ENCODE data around the gene BTG3. TPM values are rescaled to one million over a fixed set of nuclear protein-coding genes. Genes with fewer than 3 reads are reported as not detected.

Gene BTG3
- total RNA-seq, 4 donors from 2014 or later, result 9.9 to 16.5 (median 14.9) TPM

DNA sequence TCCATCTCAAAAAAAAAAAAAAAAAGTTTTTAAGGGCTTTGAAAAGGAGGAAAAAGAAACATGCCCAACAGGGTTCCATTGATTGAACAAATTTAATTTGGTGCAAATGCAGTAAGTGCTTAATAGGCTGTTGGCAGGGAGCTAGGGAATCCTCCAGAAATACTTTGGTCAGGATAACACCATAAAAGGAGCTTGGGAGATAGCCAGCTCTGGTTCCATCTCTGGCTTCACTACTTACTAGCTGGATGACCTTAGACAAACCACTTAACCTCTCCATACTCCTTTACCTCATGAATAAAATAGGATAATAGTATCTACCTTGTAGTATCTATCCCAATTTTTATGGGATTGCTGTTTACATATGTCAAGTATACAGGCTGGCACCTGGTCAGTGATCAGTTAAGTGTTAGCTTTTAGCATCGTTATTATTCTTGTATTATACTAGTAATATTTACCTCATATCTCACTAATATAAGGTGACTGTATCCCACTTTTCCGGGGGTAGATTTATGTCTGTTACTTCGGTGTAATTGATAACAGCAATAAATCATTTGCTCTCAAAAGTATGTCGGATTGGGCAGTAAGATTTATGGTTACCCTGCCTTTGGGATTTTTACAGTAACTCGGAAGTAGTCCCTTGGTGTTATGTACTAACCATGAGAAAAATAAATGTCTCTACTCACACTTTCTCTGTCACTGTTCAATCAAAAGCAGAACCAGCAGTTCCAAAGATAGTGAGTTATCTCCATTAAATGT, 36.4 kb downstream of the BTG3 start:
- no peak for DNase-seq
- H3K4me3 ChIP-seq, result no peak overlapping the region
- no peaks in the 10 kb centered on the region for H3K9me3 ChIP-seq
- TF ChIP-seq, protein P1, sequence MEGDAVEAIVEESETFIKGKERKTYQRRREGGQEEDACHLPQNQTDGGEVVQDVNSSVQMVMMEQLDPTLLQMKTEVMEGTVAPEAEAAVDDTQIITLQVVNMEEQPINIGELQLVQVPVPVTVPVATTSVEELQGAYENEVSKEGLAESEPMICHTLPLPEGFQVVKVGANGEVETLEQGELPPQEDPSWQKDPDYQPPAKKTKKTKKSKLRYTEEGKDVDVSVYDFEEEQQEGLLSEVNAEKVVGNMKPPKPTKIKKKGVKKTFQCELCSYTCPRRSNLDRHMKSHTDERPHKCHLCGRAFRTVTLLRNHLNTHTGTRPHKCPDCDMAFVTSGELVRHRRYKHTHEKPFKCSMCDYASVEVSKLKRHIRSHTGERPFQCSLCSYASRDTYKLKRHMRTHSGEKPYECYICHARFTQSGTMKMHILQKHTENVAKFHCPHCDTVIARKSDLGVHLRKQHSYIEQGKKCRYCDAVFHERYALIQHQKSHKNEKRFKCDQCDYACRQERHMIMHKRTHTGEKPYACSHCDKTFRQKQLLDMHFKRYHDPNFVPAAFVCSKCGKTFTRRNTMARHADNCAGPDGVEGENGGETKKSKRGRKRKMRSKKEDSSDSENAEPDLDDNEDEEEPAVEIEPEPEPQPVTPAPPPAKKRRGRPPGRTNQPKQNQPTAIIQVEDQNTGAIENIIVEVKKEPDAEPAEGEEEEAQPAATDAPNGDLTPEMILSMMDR (IDR thresholded peaks at IDR 0.05), result no peak
- TF ChIP-seq POLR2A (IDR thresholded peaks at IDR 0.05), result no peak
- no peaks in the 10 kb centered on the region for H3K4me1 ChIP-seq
- no peaks in the 10 kb centered on the region for H3K27me3 ChIP-seq
- no peak overlapping the region for H3K27ac ChIP-seq
- H3K36me3 ChIP-seq, result no peaks in the 10 kb centered on the region

DNA sequence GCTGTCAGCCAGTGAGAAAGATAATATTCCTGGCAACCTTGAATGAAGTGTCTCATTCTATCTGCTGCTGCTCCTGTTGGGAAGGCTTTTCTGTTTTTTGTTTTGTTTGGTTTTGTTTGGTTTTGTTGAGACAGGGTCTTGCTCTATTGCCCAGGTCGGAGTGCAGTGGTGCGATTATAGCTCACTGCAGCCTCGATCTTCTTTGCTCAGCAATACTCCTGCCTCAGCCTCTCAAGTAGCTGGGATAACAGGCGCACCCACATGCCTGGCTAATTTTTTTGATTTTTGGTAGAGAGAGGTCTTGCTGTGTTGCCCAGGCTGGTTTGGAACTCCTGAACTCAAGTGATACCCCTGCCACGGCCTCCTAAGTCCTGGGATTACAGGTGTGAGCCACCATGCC, 37.6 kb downstream of the BTG3 start:
- TF ChIP-seq, protein P1 (IDR thresholded peaks at IDR 0.05), result no peak
- no peak for TF ChIP-seq POLR2A (IDR thresholded peaks at IDR 0.05)
- Histone ChIP-seq H3K27ac (no peak overlapping the region), H3K36me3 (no peaks in the 10 kb centered on the region), H3K27me3 (no peaks in the 10 kb centered on the region), H3K4me3 (no peak overlapping the region), H3K9me3 (no peaks in the 10 kb centered on the region), H3K4me1 (no peaks in the 10 kb centered on the region)
- no peak for DNase-seq

DNA sequence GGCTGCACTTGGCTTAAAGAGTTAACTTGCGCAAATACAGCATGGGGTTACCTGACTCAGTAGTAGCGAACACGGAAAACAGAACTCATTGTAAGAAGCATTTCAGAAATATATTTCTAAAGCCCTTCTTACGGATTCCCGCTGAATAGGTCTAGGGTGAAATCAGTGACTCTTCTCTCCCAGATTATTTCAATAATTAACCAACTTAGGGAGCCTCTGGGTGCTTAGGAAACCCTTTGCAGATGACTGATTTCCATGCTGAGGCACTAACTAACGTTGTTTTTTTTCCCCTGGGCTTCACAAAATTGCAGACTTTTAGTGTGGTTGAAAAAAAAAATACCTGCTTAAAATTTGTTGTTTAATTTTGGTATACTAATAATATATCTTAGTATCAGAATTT, 40.3 kb downstream of the BTG3 start:
- DNase-seq, result no peak
- Histone ChIP-seq H3K4me3 (no peak overlapping the region), H3K36me3 (no peaks in the 10 kb centered on the region), H3K9me3 (no peaks in the 10 kb centered on the region), H3K4me1 (no peaks in the 10 kb centered on the region), H3K27ac (no peak overlapping the region), H3K27me3 (no peaks in the 10 kb centered on the region)
- TF ChIP-seq POLR2A (IDR thresholded peaks at IDR 0.05), result no peak
- TF ChIP-seq, protein P1 (IDR thresholded peaks at IDR 0.05), result no peak

DNA sequence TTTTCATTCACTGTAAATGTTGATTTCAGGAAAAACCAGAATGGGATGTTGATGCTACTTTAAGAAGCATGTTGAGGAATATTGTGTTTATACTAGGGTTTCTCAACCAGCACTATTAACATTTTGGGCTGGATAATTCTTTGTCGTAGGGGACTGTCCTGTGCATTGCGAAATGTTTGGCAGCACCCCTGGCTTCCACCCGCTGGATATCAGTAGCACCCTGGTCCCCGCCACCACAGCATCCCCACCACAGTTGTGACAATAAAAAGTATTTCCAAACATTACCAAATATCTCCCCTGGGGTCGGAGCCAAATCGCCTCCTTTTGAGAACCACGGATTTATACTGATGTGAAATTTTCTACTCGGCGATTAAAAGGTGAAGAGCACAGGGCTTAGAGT, 41.9 kb downstream of the BTG3 start:
- Histone ChIP-seq H3K9me3 (no peaks in the 10 kb centered on the region), H3K4me3 (no peak overlapping the region)
- no peak for DNase-seq

DNA sequence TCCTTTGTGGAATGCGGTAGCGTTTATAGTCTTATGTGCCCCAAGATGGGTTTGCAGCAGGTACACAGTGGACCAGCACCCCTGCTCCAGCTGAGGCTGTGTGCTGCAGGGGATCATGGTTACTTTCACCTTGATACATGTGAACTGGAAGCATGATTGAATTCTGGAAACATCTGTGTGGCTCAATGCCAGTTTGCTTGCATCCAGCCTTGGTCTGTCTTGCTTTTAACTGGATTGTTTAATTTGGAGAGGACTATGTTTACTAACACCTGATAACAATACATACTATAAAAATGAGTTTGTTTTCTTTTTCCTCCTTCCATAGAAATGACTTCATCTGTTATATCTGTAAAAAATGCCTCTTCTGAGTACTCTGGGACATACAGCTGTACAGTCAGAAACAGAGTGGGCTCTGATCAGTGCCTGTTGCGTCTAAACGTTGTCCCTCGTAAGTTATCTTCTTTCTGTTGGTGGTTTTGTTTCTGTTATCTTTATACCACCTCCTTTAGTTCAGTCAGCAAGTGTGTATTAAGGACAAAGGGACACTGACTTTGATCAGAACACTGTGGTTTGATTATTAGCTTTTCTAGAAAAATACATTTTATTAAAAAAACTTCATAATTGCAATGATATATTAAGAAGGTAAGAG, 52.2 kb downstream of the BTG3 start:
- Histone ChIP-seq H3K9me3 (no peaks in the 10 kb centered on the region), H3K4me3 (no peak overlapping the region), H3K27ac (no peak overlapping the region), H3K27me3 (no peaks in the 10 kb centered on the region), H3K36me3 (peaks cover 0 to 21% (median 0%) of the 10 kb centered on the region in 3 donors), H3K4me1 (no peaks in the 10 kb centered on the region)
- TF ChIP-seq, protein P1 (IDR thresholded peaks at IDR 0.05), result no peak
- TF ChIP-seq POLR2A (IDR thresholded peaks at IDR 0.05), result no peak
- DNase-seq, result no peak

More for the DNA sequence above, 41.9 kb downstream of the BTG3 start:
- no peaks in the 10 kb centered on the region for H3K4me1 ChIP-seq
- no peak for TF ChIP-seq POLR2A (IDR thresholded peaks at IDR 0.05)
- TF ChIP-seq, protein P1 (IDR thresholded peaks at IDR 0.05), result no peak
- H3K36me3 ChIP-seq, result no peaks in the 10 kb centered on the region
- H3K27ac ChIP-seq, result no peak overlapping the region
- no peaks in the 10 kb centered on the region for H3K27me3 ChIP-seq

Measured in Peyer's patch (tissue), 4 donors.